Natural killer cell (primary cell): ENCODE results near the gene CHN2. TPM values are rescaled to one million over a fixed set of nuclear protein-coding genes. Genes with fewer than 3 reads are reported as not detected.

Source experiments
- ATAC-seq, 3 donors: fragments of 150-1000 bp in 2 of 3; fragments of 200-7000 bp in 1 of 3; cut with Tn5 transposase; 1 replicate in 1 of 3; 2 replicates in 2 of 3; pipeline ENCODE4 v1.10.0; 2021; ENCODE audit warnings: mild to moderate bottlenecking in 2 of 3, moderate library complexity in 2 of 3
- DNase-seq, 2 donors: peaks; one replicate each; pipeline versions ENCODE4 v3.0.0 to v3.0.0-alpha.2; 2013 to 2021; ENCODE audit warnings: mixed read lengths in 1 of 2
- H3K27ac ChIP-seq: one replicate; pipeline ENCODE4 v1.5.1; 2013; ENCODE audit warnings: mild to moderate bottlenecking, low read length
- H3K27me3 ChIP-seq: one replicate; pipeline ENCODE4 v1.6.1; 2013; ENCODE audit warnings: low read length; ENCODE audit not compliant: control insufficient read depth, insufficient read depth
- H3K36me3 ChIP-seq: one replicate; pipeline ENCODE4 v1.6.1; 2013; ENCODE audit warnings: low read length; ENCODE audit not compliant: control insufficient read depth, insufficient read depth
- H3K4me1 ChIP-seq: one replicate; pipeline ENCODE4 v1.6.1; 2013; ENCODE audit warnings: low read length; ENCODE audit not compliant: control insufficient read depth, insufficient read depth
- H3K4me3 ChIP-seq: one replicate; pipeline ENCODE4 v1.5.1; 2013; ENCODE audit warnings: low read length
- H3K9me3 ChIP-seq: one replicate; pipeline ENCODE4 v1.6.1; 2013; ENCODE audit warnings: low read length; ENCODE audit not compliant: control insufficient read depth, insufficient read depth
- H3K27ac Mint-ChIP-seq, 2 donors: one replicate each; pipeline ENCODE4 v1.8.0; 2022; ENCODE audit warnings: mild to moderate bottlenecking in 2 of 2, mixed read lengths in 2 of 2, moderate library complexity in 1 of 2
- H3K27me3 Mint-ChIP-seq, 2 donors: one replicate each; pipeline ENCODE4 v1.8.0; 2022; ENCODE audit warnings: low read depth in 2 of 2, mixed read lengths in 2 of 2
- H3K36me3 Mint-ChIP-seq: one replicate; pipeline ENCODE4 v1.8.0; 2022; ENCODE audit warnings: mixed read lengths
- H3K4me1 Mint-ChIP-seq, 2 donors: one replicate each; pipeline ENCODE4 v1.8.0; 2022; ENCODE audit warnings: mixed read lengths in 2 of 2
- H3K4me3 Mint-ChIP-seq: one replicate; pipeline ENCODE4 v1.8.0; 2022; ENCODE audit warnings: mild to moderate bottlenecking, moderate library complexity, mixed read lengths
- H3K9me3 Mint-ChIP-seq, 2 donors: one replicate each; pipeline ENCODE4 v1.8.0; 2022; ENCODE audit warnings: mixed read lengths in 2 of 2
- WGBS: methylation state at CpG from one replicate; pipeline ENCODE4 v1.1.7; 2013; ENCODE audit warnings: missing lambda C conversion rate; ENCODE audit not compliant: insufficient coverage; 5-methylcytosine and 5-hydroxymethylcytosine counted together
- intact Hi-C: fragments of 100-400 bp; cut with micrococcal nuclease; formaldehyde crosslinking; loops from one replicate; pipeline ENCODE4 v1.14.2; 2022
- total RNA-seq, 4 donors: library from RNA; stranded (reverse); fragments of 120-200 nt in 1 of 4; gene quantifications; one replicate each; pipeline versions ENCODE4 v1.2.3 to v1.2.4, GENCODE V29; 2013 to 2022
- TF ChIP-seq, protein P1 (sequence below): fragments of 200-600 bp; IDR thresholded peaks from one replicate; pipeline ENCODE4 v1.8.0; 2022; ENCODE audit warnings: antibody characterized with exemption

The CHN2 gene
- total RNA-seq, 3 donors from 2014 or later (not counting 1 experiment from before 2014, with no cell fraction given), result 23.2 to 40.6 (median 30.2) TPM

DNA sequence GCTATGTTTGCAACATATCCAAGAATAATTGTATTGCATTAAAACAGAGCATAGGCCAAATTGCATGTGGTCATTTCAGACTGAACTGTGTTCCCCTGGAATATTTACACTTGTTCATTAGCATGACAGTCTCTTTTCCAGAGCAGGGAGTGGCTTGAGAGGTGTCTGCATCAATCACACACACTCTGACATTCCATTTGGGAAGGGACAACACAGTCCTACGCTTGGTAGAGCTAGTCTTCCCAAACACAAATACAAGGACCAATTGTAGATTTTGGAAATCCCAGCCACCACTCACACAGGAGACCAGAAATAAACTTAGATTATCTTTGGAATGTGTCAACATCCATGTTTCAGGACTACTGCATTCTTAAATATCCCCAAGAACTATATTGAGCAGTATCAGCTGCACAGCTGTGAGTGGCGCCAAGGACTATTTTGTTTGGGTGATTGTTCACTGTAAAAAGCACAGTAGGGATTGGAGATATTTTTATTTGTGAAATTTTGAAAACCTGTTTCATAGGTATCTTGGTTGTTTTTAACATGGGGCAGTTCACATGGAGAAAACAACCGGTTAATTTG is 275.5 kb downstream of the CHN2 start:
- Histone ChIP-seq H3K9me3 (no peaks in the 10 kb centered on the region), H3K27ac (no peak overlapping the region), H3K4me1 (no peaks in the 10 kb centered on the region), H3K36me3 (no peaks in the 10 kb centered on the region), H3K27me3 (no peaks in the 10 kb centered on the region), H3K4me3 (no peak overlapping the region)
- TF ChIP-seq, protein P1, sequence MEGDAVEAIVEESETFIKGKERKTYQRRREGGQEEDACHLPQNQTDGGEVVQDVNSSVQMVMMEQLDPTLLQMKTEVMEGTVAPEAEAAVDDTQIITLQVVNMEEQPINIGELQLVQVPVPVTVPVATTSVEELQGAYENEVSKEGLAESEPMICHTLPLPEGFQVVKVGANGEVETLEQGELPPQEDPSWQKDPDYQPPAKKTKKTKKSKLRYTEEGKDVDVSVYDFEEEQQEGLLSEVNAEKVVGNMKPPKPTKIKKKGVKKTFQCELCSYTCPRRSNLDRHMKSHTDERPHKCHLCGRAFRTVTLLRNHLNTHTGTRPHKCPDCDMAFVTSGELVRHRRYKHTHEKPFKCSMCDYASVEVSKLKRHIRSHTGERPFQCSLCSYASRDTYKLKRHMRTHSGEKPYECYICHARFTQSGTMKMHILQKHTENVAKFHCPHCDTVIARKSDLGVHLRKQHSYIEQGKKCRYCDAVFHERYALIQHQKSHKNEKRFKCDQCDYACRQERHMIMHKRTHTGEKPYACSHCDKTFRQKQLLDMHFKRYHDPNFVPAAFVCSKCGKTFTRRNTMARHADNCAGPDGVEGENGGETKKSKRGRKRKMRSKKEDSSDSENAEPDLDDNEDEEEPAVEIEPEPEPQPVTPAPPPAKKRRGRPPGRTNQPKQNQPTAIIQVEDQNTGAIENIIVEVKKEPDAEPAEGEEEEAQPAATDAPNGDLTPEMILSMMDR, result no peak
- ATAC-seq (no peak), DNase-seq (no peak)
- H3K27me3 Mint-ChIP-seq, result no peaks in the 10 kb centered on the region
- no peaks in the 10 kb centered on the region for H3K36me3 Mint-ChIP-seq
- H3K4me1 Mint-ChIP-seq, result no peaks in the 10 kb centered on the region
- H3K4me3 Mint-ChIP-seq, result no peak overlapping the region
- intact Hi-C loops, result no loop called here
- H3K27ac Mint-ChIP-seq, result no peak overlapping the region
- 94% methylated on average over 3 of the region's 3 CpGs for WGBS
- no peaks in the 10 kb centered on the region for H3K9me3 Mint-ChIP-seq

DNA sequence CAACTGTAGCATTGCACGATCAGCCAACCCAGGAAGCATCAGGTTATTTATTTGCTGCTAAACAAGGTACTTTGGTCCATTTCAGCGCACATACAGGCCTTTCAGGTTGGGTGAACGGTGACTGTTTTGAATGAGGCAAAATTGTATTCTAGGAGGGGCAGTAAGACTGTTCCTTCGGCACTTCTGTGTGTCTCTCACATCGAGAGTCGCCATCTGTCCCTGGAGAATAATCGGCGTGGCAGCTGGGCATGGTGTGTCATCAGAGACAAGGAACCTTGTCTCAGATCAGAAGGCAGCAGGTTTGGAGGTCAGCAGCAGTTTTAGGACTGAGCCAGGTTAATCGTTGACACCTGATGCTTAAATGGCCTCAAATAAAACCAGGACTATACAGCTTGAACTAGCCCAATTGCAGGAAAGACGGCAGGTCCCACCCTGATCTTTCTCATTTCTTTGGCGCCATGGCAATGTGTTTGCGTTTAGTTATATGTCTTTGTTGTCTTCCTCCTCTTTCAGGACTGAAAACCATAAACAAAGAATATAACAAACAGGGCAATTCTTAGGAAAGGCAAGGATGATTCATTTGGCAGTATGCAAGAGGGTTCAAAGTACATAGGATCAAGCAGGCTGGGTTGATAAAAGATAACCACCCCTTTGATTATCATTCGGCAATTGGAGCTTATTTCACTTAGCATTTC is 277.0 kb downstream of the CHN2 start:
- Mint-ChIP-seq H3K27me3 (no peaks in the 10 kb centered on the region), H3K4me1 (no peaks in the 10 kb centered on the region), H3K36me3 (no peaks in the 10 kb centered on the region), H3K9me3 (no peaks in the 10 kb centered on the region), H3K27ac (no peak overlapping the region), H3K4me3 (no peak overlapping the region)
- TF ChIP-seq, protein P1, result no peak
- intact Hi-C loops, result no loop called here
- WGBS, result 93% methylated on average over 13 of the region's 13 CpGs
- Histone ChIP-seq H3K4me3 (no peak overlapping the region), H3K9me3 (no peaks in the 10 kb centered on the region), H3K27ac (no peak overlapping the region), H3K36me3 (no peaks in the 10 kb centered on the region), H3K4me1 (no peaks in the 10 kb centered on the region), H3K27me3 (no peaks in the 10 kb centered on the region)
- DNase-seq, result no peak
- ATAC-seq, result no peak

DNA sequence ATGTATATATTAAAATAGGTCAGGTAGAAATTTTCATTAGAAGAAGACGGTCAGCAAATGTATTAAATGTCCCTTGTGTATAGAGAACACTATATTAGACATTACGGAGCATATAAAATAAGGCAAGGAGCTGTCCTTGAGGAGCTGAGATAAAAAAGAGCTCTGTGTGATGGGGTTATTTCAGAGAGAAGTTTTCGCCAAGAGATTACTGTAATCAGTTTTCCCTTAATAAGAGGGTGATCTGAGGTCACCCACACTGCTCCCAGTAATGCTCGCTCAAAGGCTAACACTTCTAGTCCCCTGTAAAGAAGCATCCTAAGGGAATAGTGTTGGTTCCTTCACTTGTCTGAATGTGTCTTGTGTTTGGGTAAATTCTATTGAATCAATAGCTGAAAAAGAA is 282.3 kb downstream of the CHN2 start:
- Mint-ChIP-seq H3K4me3 (no peak overlapping the region), H3K27me3 (no peaks in the 10 kb centered on the region), H3K4me1 (no peaks in the 10 kb centered on the region), H3K36me3 (no peaks in the 10 kb centered on the region), H3K27ac (no peak overlapping the region), H3K9me3 (no peaks in the 10 kb centered on the region)
- Histone ChIP-seq H3K4me1 (no peaks in the 10 kb centered on the region), H3K27me3 (no peaks in the 10 kb centered on the region), H3K27ac (no peak overlapping the region), H3K9me3 (no peaks in the 10 kb centered on the region), H3K36me3 (no peaks in the 10 kb centered on the region), H3K4me3 (no peak overlapping the region)
- 100% methylated on average over 4 of the region's 4 CpGs for WGBS
- TF ChIP-seq, protein P1, result no peak
- intact Hi-C loops, result no loop called here
- no peak for DNase-seq
- ATAC-seq, result no peak

DNA sequence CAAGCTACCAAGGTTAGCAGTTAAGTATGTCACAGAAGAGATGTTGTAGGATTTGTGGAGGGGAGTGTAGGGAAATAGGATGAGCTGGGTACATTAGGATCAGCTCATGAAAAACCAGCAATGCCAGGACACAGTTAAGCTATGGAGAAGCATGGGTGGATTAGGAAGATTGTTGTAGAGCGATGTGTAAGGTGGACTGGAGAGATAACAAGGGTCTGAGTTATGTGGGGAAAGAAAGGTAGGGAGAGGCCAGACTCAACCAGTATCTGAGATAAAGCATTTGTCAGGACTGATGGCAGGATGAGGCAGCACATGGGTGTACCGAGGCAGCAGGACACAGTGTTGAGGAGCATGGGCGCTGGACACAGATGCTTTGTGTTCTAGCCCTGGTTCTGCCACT is 283.7 kb downstream of the CHN2 start:
- Mint-ChIP-seq H3K4me1 (no peaks in the 10 kb centered on the region), H3K27me3 (no peaks in the 10 kb centered on the region), H3K36me3 (no peaks in the 10 kb centered on the region), H3K9me3 (no peaks in the 10 kb centered on the region), H3K4me3 (no peak overlapping the region), H3K27ac (no peak overlapping the region)
- no peak for ATAC-seq
- Histone ChIP-seq H3K27ac (no peak overlapping the region), H3K27me3 (no peaks in the 10 kb centered on the region), H3K36me3 (no peaks in the 10 kb centered on the region), H3K4me1 (no peaks in the 10 kb centered on the region), H3K4me3 (no peak overlapping the region), H3K9me3 (no peaks in the 10 kb centered on the region)
- 96% methylated on average over 3 of the region's 3 CpGs for WGBS
- TF ChIP-seq, protein P1, result no peak
- intact Hi-C loops, result no loop called here
- DNase-seq, result no peak
